Activated CD8-positive, alpha-beta memory T cell treated with anti-CD3 and anti-CD28 coated beads for 24 hours (primary cell): ENCODE data around the gene VEZT.
"Not testable (repeated sequence)": the region's sequence is repeated elsewhere in the genome, so short reads cannot be mapped to it uniquely, and the experiment has no call there.

ENCODE experiments used
- DNase-seq: peaks from one replicate; pipeline ENCODE4 v3.0.0-alpha.2; 2020

The VEZT gene

GRCh38 chr12:95262808-95263207 lies 45.2 kb downstream of the VEZT start:
- no peak for DNase-seq

DNA sequence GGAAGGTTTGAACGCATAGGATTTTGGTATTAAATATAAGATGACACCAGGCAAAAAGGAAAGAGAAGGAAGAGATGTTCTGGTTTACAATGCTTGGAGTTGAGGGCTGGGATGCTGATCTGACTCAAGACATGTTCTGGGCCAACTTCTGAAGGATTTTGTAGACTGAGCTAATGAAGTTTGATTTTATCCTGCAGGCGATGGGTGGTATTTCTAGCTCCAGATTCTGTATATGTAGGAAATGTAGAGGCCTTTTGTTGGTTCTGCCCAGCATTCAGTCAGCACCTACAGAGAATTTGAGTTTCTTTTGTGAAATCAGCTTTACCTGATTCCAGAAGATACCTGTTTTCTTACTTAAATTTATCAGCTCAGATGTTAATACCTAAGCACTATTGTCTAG lies 48.2 kb downstream of the VEZT start:
- no peak for DNase-seq

DNA sequence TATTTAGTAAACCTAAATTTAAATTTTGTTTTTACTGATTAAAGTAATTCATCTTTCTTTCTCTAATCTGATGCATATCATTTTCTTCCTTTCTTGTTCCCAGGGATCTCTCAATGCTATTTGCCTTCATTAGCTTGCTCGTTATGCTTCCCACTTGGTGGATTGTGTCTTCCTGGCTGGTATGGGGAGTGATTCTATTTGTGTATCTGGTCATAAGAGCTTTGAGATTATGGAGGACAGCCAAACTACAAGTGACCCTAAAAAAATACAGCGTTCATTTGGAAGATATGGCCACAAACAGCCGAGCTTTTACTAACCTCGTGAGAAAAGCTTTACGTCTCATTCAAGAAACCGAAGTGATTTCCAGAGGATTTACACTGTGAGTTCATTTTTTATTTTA lies 48.6 kb downstream of the VEZT start:
- no peak for DNase-seq

DNA sequence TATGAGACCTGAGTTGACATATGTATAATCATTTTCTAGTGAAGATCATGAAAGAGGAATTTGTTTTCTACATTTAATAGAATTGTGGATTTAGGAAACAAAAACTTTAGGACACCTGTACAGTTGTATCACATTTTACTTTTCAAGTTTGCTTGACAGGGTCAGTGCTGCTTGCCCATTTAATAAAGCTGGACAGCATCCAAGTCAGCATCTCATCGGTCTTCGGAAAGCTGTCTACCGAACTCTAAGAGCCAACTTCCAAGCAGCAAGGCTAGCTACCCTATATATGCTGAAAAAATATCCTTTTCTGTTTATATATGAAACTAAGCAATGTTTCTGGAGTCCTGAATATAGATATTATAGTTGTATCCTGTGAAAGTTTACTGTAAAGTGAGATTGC lies 52.3 kb downstream of the VEZT start:
- DNase-seq: no peak

GRCh38 chr12:95271465-95271864 lies 53.9 kb downstream of the VEZT start:
- DNase-seq: no peak

- DNase-seq: no peak
Observed at GRCh38 chr12:95277139-95277538, 59.5 kb downstream of the VEZT start.

- no peak for DNase-seq
Observed at GRCh38 chr12:95279856-95280255, 62.2 kb downstream of the VEZT start.

DNA sequence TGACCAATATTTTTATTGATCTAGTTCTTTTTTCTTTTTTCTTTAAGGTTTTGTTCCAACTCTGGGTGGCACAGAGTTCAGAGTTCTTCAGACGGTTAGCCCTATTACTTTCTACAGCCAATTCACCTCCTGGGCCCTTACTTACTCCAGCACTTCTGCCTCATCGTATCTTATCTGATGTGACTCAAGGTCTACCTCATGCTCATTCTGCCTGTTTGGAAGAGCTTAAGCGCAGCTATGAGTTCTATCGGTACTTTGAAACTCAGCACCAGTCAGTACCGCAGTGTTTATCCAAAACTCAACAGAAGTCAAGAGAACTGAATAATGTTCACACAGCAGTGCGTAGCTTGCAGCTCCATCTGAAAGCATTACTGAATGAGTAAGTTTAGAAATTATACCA lies 64.7 kb downstream of the VEZT start:
- no peak for DNase-seq

- DNase-seq: no peak
Observed at GRCh38 chr12:95283371-95283770, 65.8 kb downstream of the VEZT start.

DNA sequence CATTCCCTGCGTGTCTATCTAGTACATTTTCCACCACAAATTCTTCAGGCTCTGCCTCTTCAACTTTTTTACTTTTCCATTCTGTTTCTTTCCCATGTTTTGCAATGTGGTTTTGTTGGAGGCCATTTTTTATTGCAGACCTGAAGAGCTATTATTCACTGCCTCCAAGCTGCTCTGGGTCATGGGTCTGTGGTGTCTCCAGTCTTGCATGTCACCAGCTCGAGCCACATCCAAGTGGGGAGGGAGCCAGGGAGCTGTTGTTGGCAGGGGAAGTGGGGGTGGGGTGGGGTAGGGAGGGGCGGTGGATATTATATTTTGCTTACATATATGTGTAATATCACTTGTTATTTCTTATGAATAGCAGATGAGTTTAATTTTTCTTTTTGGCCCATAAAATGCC lies 69.1 kb downstream of the VEZT start:
- no peak for DNase-seq

- no peak for DNase-seq
Observed at GRCh38 chr12:95291501-95291900, 73.9 kb downstream of the VEZT start.

DNA sequence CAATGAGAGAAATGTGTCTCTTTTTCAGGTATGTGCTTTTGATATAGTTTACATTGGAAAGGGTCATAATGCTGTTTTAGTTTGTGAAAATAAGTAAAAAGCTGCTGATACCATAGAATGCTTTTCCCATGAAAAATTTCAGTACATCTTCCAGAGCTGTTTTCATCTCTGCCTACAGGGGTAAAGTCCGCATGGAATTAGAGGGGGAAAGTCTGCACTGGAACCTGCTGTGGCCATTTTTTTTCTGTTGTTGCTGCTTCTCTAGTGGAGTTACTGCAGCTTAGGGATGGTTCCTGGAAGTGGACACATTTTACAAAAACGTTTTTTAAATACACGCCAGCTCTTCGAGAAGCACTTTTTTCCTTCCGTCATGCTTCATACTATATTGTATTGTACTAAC lies 81.3 kb downstream of the VEZT start:
- no peak for DNase-seq

DNA sequence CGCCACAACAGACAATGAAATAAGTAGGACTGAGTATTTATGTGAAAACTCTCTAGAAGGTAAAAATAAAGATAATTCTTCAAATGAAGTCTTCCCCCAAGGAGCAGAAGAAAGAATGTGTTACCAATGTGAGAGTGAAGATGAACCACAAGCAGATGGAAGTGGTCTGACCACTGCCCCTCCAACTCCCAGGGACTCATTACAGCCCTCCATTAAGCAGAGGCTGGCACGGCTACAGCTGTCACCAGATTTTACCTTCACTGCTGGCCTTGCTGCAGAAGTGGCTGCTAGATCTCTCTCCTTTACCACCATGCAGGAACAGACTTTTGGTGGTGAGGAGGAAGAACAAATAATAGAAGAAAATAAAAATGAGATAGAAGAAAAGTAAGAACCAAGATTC lies 82.7 kb downstream of the VEZT start:
- DNase-seq: no peak

GRCh38 chr12:95303476-95303875 lies 85.9 kb downstream of the VEZT start:
- no peak for DNase-seq

DNA sequence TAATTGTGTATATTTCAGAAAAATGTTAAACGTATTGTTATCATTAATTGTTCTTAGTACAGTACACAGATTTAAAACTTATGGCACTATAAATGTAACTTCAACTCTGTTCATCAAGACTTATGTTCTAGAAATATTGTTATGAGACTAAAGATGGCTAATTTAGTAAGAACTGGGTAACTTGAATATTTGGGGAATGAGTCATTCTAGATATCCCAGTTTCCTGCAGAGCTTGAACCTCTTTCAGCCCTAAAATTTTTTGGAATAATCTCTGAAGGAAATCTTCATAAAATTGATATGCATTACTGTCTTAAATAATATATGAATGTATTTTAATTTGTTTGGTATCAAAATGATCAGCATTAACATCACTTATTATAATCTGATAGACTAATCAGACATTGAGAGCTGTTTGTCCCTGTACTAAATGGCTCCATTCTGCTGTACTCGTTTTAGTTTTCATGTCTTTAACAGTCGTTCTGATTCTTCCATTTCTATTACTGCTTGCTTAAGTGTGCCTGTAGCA lies 87.1 kb downstream of the VEZT start:
- no peak for DNase-seq

- no peak for DNase-seq
Observed at GRCh38 chr12:95312656-95313055, 95.0 kb downstream of the VEZT start.

DNA sequence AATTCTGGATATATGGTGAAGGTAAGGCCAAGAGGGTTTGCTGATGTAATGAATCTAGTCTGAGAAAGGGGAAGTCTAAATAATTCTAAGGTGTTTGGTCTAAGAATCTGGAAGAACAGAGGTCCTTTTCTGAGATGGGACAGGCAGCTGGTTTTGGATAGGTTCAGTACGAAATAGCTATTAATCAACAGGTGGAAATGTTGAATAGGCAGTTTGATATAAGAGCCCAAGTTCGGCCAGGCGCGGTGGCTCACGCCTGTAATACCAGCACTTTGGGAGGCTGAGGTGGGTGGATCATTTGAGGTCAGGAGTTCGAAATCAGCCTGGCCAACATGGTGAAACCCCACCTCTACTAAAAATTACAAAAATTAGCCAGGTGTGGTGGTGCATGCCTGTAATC lies 97.1 kb downstream of the VEZT start:
- DNase-seq: not testable (repeated sequence)

- DNase-seq: no peak
Observed at GRCh38 chr12:95316798-95317197, 99.2 kb downstream of the VEZT start.

- DNase-seq: no peak
Observed at GRCh38 chr12:95318071-95318545, 100.5 kb downstream of the VEZT start.

- no peak for DNase-seq
Observed at GRCh38 chr12:95319694-95320331, 102.2 kb downstream of the VEZT start.

DNA sequence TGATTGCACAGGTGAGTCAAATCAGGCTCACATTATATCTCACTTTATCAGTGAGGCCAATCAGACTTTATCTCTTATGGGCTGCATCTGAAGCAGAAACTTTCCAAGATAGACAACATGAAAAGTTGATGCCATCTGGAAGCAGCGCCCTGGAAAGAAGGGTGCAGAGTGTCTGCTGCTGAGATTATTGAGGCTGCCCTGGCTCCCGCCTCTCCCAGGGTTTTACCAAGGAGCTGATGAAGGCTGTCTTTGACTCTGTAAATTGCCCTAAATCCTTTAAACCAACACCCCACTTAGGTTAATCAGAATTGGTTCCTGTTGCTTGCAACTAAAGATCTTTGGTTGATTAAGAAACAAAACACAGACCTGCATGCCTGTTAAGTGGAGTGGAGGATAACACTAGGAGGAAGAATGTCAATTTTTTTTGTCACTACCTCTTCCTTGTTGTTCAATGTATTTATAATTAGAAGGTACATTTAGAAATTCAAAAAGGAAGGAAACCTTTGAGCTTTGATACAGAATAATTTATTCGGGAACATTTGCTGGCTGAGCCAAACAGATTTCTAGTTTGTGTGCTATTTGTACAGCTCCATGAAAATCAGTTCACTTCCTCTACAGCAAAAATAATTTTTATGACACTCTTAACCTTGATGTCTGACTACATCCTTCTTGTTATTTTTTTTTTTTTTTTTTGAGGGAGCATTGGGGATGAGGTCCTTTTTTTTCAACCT lies 104.1 kb downstream of the VEZT start:
- DNase-seq: no peak

GRCh38 chr12:95322326-95322725 lies 104.7 kb downstream of the VEZT start:
- no peak for DNase-seq

DNA sequence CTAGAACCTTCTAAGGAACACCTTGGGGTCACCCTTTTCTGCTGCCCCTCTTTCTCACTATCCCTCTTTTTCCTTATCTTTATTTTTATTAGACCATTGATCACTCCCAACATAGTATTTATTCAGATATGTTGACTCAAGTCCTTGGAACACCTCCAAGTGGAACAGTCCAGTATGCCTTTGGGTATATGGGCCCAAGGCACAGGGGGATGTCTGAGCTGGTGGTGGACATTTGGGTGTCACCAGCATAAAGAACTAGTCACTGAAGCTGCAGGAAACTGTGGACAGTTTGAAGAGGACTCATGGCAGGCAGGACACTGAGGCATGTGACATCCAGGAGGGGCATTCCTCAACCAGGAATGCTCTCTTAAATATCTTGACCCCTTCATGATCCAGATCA lies 105.6 kb downstream of the VEZT start:
- no peak for DNase-seq

GRCh38 chr12:95324246-95324645 lies 106.6 kb downstream of the VEZT start:
- DNase-seq: not testable (repeated sequence)

DNA sequence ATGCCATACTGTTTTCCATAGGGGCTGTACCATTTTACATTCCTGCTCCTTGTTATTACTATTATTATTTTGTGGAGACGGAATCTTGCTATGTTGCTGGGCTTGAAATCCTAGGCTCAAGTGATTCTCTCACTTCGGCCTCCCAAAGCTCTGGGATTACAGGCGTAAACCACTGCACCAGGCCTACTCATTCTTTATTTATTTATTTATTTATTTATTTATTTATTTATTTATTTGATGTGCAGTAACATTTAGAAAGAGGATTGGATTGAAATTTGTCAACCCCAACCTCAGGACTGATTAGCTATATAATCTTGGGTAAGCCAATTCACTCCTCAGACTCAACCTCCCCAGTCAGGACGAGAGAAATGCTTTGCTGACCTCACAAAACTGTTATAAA lies 107.9 kb downstream of the VEZT start:
- no peak for DNase-seq
